Fibroblast of lung (primary cell): ENCODE data around the gene LONP2. TPM values are rescaled to one million over a fixed set of nuclear protein-coding genes. Genes with fewer than 3 reads are reported as not detected.
A peak's percentile ranks its signal among the peaks of the same experiment; 100 is the strongest.

Experiments used
- DNase-seq, 2 donors: peaks; one replicate each; pipeline versions ENCODE4 v3.0.0 to v3.0.0-alpha.2; 2010; ENCODE audit warnings: low read depth in 2 of 2
- H2AFZ ChIP-seq: 2 replicates; pipeline ENCODE4 v1.5.1; 2012; ENCODE audit warnings: low read length, control low read depth, inconsistent platforms
- H3K27ac ChIP-seq: 2 replicates; pipeline ENCODE4 v1.5.1; 2011; ENCODE audit warnings: low read length, control low read depth; ENCODE audit not compliant: insufficient read depth
- H3K27me3 ChIP-seq: 2 replicates; pipeline ENCODE4 v1.5.1; 2011; ENCODE audit warnings: mild to moderate bottlenecking, low read length; ENCODE audit not compliant: control insufficient read depth, insufficient read depth
- H3K36me3 ChIP-seq: 2 replicates; pipeline ENCODE4 v1.5.1; 2011; ENCODE audit warnings: low read length; ENCODE audit not compliant: control insufficient read depth, insufficient read depth
- H3K4me1 ChIP-seq: 2 replicates; pipeline ENCODE4 v1.5.1; 2011; ENCODE audit warnings: low read length; ENCODE audit not compliant: control insufficient read depth, insufficient read depth; ENCODE audit errors: extremely low read depth
- H3K4me2 ChIP-seq: 2 replicates; pipeline ENCODE4 v1.5.1; 2011; ENCODE audit warnings: low read length, control low read depth; ENCODE audit not compliant: insufficient read depth; ENCODE audit errors: extremely low read depth
- H3K4me3 ChIP-seq, 4 experiments: fragments of 200-600 bp in 1 of 4; sonication (generic) in 1 of 4; replicated peaks in 1 of 4; 2 replicates each; pipeline ENCODE4 v1.5.1; 2011 to 2016; ENCODE audit warnings: low read length in 4 of 4, low read depth in 3 of 4, mild to moderate bottlenecking in 3 of 4, control low read depth in 2 of 4, inconsistent platforms in 1 of 4, mixed read lengths in 1 of 4; ENCODE audit not compliant: insufficient read depth in 1 of 4; ENCODE audit errors: control extremely low read depth in 1 of 4
- H3K79me2 ChIP-seq: 2 replicates; pipeline ENCODE4 v1.5.1; 2012; ENCODE audit warnings: mild to moderate bottlenecking, low read length, inconsistent platforms; ENCODE audit not compliant: control insufficient read depth, insufficient read depth
- H3K9ac ChIP-seq: 2 replicates; pipeline ENCODE4 v1.5.1; 2011; ENCODE audit warnings: mild to moderate bottlenecking, low read length, control low read depth; ENCODE audit not compliant: insufficient read depth
- H3K9me3 ChIP-seq: 2 replicates; pipeline ENCODE4 v1.5.1; 2012; ENCODE audit warnings: low read depth, low read length; ENCODE audit not compliant: control insufficient read depth, insufficient read depth
- H4K20me1 ChIP-seq: 2 replicates; pipeline ENCODE4 v1.5.1; 2011; ENCODE audit warnings: low read length; ENCODE audit not compliant: control insufficient read depth, insufficient read depth; ENCODE audit errors: extremely low read depth
- CTCF ChIP-seq, 2 donors: IDR thresholded peaks in 1 of 2; conservative IDR thresholded peaks in 1 of 2; 1 replicate in 1 of 2; 2 replicates in 1 of 2; pipeline ENCODE4 v1.5.1; 2011 to 2012; ENCODE audit warnings: low read length in 2 of 2, control low read depth in 1 of 2, inconsistent platforms in 1 of 2, low read depth in 1 of 2, mild to moderate bottlenecking in 1 of 2
- EZH2 ChIP-seq: IDR thresholded peaks from 2 replicates; pipeline ENCODE4 v1.5.1; 2012; ENCODE audit warnings: low read length, control low read depth, mild to moderate bottlenecking; ENCODE audit errors: missing control alignments
- polyA plus RNA-seq, 2 donors: library from polyadenylated mRNA; depleted of rRNA in 1 of 2; stranded (reverse) in 1 of 2; unstranded in 1 of 2; fragments of >200 nt; gene quantifications; 2 replicates each; pipeline ENCODE4 v1.2.1, GENCODE V29; 2011 to 2012; ENCODE audit warnings: missing spikeins in 1 of 2
- total RNA-seq: library from RNA; depleted of rRNA; stranded (reverse); fragments of >200 nt; gene quantifications from 2 replicates; pipeline ENCODE4 v1.2.1, GENCODE V29; 2014

The LONP2 gene
- total and polyA plus RNA-seq, 2 donors (not counting 1 experiment from before 2014, with no cell fraction given): 44.0 to 60.8 TPM

- H3K9ac ChIP-seq: no peak overlapping the region
- H3K79me2 ChIP-seq: no peaks in the 10 kb centered on the region
- peaks cover 2% of the 10 kb centered on the region for H3K4me1 ChIP-seq
- H3K9me3 ChIP-seq: no peaks in the 10 kb centered on the region
- H3K36me3 ChIP-seq: peaks cover 2% of the 10 kb centered on the region
- no peak overlapping the region for H3K27ac ChIP-seq
- no peak for DNase-seq
- H3K4me2 ChIP-seq: no peak overlapping the region
- H4K20me1 ChIP-seq: no peaks in the 10 kb centered on the region
- no peaks in the 10 kb centered on the region for H3K27me3 ChIP-seq
- no peak overlapping the region for H3K4me3 ChIP-seq
- no peak overlapping the region for H2AFZ ChIP-seq
- TF ChIP-seq EZH2 (no peak), CTCF (conservative IDR thresholded peaks at IDR 0.05 in 1 of 2, IDR thresholded peaks at IDR 0.05 in 1 of 2; ENCODE audit: low read depth in 1 of 2, low read length in 2 of 2) (no peak)
Observed at GRCh38 chr16:48334325-48334724, 90.2 kb downstream of the LONP2 start.

- Histone ChIP-seq H2AFZ (no peak overlapping the region), H3K27ac (peak overlapping the region; percentile 73), H3K4me1 (no peaks in the 10 kb centered on the region), H4K20me1 (no peaks in the 10 kb centered on the region), H3K27me3 (no peaks in the 10 kb centered on the region), H3K36me3 (peaks cover 2% of the 10 kb centered on the region), H3K4me2 (no peak overlapping the region), H3K9me3 (no peaks in the 10 kb centered on the region), H3K9ac (no peak overlapping the region), H3K79me2 (no peaks in the 10 kb centered on the region), H3K4me3 (no peak overlapping the region)
- TF ChIP-seq EZH2: no peak
- no peak for TF ChIP-seq CTCF (conservative IDR thresholded peaks at IDR 0.05 in 1 of 2, IDR thresholded peaks at IDR 0.05 in 1 of 2; ENCODE audit: low read depth in 1 of 2, low read length in 2 of 2)
- peak; percentile 82 for DNase-seq
Observed at GRCh38 chr16:48335961-48336360, 91.9 kb downstream of the LONP2 start.

- peaks cover 2% of the 10 kb centered on the region for H3K36me3 ChIP-seq
- no peak overlapping the region for H3K9ac ChIP-seq
- no peak overlapping the region for H2AFZ ChIP-seq
- no peaks in the 10 kb centered on the region for H4K20me1 ChIP-seq
- DNase-seq: no peak
- no peaks in the 10 kb centered on the region for H3K79me2 ChIP-seq
- H3K27ac ChIP-seq: no peak overlapping the region
- H3K4me3 ChIP-seq: no peak overlapping the region
- H3K9me3 ChIP-seq: no peaks in the 10 kb centered on the region
- no peaks in the 10 kb centered on the region for H3K27me3 ChIP-seq
- TF ChIP-seq CTCF (conservative IDR thresholded peaks at IDR 0.05 in 1 of 2, IDR thresholded peaks at IDR 0.05 in 1 of 2; ENCODE audit: low read depth in 1 of 2, low read length in 2 of 2) (no peak), EZH2 (no peak)
- H3K4me1 ChIP-seq: no peaks in the 10 kb centered on the region
- H3K4me2 ChIP-seq: no peak overlapping the region
Observed at GRCh38 chr16:48340054-48340453, 96.0 kb downstream of the LONP2 start.
